Measurements from ENCODE around the gene FKBP1C. TPM values are rescaled to one million over a fixed set of nuclear protein-coding genes. Genes with fewer than 3 reads are reported as not detected.
"Not testable (repeated sequence)": the region's sequence is repeated elsewhere in the genome, so short reads cannot be mapped to it uniquely, and the experiment has no call there.

Gene FKBP1C
- total and polyA plus RNA-seq, 2 of the 8 experiments (the other 6 are each of a cell fraction or from before 2014, with no cell fraction given) = 0.74 to 1.0 TPM

DNA sequence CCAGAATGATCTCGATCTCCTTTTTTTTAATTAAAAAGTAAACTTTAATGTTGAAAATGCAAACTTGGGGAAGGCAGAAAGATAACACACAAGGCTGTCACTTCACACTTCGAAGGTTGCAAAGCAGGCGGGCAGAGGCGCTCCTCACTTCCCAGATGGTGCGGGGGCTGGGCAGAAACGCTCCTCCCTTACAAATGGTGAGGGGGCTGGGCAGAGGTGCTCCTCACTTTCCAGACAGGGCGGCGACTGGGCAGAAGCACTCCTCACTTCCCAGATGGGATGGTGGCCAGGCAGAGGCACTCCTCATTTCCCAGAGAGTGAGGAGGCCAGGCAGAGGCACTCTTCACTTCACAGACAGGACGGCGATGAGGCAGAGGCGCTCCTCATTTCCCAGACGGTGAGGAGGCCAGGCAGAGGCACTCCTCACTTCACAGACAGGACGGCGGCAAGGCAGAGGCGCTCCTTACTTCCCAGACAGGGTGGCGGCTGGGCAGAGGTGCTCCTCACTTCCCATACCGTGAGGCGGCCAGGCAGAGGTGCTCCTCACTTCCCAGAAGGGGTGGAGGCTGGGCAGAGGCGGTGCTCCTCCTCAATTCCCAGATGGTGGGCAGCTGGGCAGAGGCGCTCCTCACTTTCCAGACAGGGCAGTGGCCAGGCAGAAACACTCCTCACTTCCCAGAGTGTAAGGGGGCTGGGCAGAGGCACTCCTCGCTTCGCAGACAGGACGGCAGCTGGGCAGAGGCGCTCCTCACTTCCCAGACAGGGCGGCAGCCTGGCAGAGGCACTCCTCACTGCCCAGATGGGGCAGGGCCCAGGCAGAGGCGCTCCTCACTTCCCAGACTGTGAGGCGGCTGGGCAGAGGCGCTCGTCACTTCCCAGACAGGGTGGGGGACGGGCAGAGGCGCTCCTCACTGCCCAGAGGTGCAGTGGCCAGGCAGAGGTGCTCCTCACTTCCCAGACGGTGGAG, 16.9 kb downstream of the FKBP1C start:
- H3K79me1 ChIP-seq (ENCODE audit: low read depth, low read length); H2BK20ac ChIP-seq (ENCODE audit: low read length); H3K18ac ChIP-seq (ENCODE audit: extremely low read depth, low read length); H2AK5ac ChIP-seq (ENCODE audit: low read depth, low read length); H3K9ac ChIP-seq (replicated peaks in 1 of 4; ENCODE audit: extremely low read depth in 1 of 4, low read depth in 3 of 4, low read length in 3 of 4); H2AFZ ChIP-seq (ENCODE audit: low read length); CTCF ChIA-PET (ENCODE audit: partially characterized antibody); H3K27me3 ChIP-seq (replicated peaks in 1 of 4; ENCODE audit: control insufficient read depth in 3 of 4, extremely low read depth in 1 of 4, insufficient read depth in 3 of 4, low read length in 3 of 4); H3K27ac ChIP-seq (ENCODE audit: low read depth, low read length); H4K5ac ChIP-seq (ENCODE audit: insufficient read length, low read depth, low read length); DNase-seq (ENCODE audit: low read depth in 1 of 2, low spot score in 2 of 2); H3K56ac ChIP-seq (replicated peaks; ENCODE audit: insufficient read length, low read depth, low read length); FAIRE-seq; H3K4me1 ChIP-seq (replicated peaks in 1 of 4; ENCODE audit: control insufficient read depth in 3 of 4, insufficient read depth in 4 of 4, low read length in 3 of 4); H4K91ac ChIP-seq (replicated peaks; ENCODE audit: insufficient read length, low read length); H4K8ac ChIP-seq (ENCODE audit: extremely low read depth, insufficient read depth, low read length); POLR2A ChIA-PET (ENCODE audit: partially characterized antibody); H2BK12ac ChIP-seq (ENCODE audit: low read depth, low read length); H3K4ac ChIP-seq (replicated peaks; ENCODE audit: insufficient read length, low read depth, low read length); H2BK120ac ChIP-seq (replicated peaks; ENCODE audit: low read depth, low read length); H3K4me3 ChIP-seq (ENCODE audit: extremely low read depth in 1 of 4, insufficient read depth in 2 of 4, low read depth in 3 of 4, low read length in 4 of 4); H3K14ac ChIP-seq (ENCODE audit: insufficient read length); H3K4me2 ChIP-seq (ENCODE audit: insufficient read depth in 1 of 2, low read depth in 2 of 2, low read length in 2 of 2); H3K23me2 ChIP-seq (ENCODE audit: low read depth, low read length); H2BK15ac ChIP-seq (ENCODE audit: low read length); H2BK5ac ChIP-seq (ENCODE audit: low read depth, low read length); H4K20me1 ChIP-seq (replicated peaks in 1 of 2; ENCODE audit: control insufficient read depth in 1 of 2, insufficient read depth in 2 of 2, low read length in 2 of 2); H3K79me2 ChIP-seq (ENCODE audit: control insufficient read depth in 1 of 2, insufficient read depth in 2 of 2, low read length in 2 of 2); H3K36me3 ChIP-seq (ENCODE audit: control insufficient read depth in 2 of 4, insufficient read depth in 4 of 4, low read length in 3 of 4); H3K23ac ChIP-seq (ENCODE audit: insufficient read length): not testable (repeated sequence)
- peak in 1 of 2 experiments; percentile 3; a peak in 1 of 3 replicates for TF ChIP-seq EP300 (IDR thresholded peaks at IDR 0.05; ENCODE audit: borderline replicate concordance in 1 of 2, low read depth in 2 of 2, low read length in 2 of 2)
- H3K9me3 ChIP-seq (ENCODE audit: insufficient read depth in 2 of 2, low read depth in 1 of 2, low read length in 1 of 2) = peaks cover 0 to 26% of the 10 kb centered on the region in 2 experiments; a peak in 2 of 4 replicates
- 91% methylated on average over 30 of the region's 32 CpGs; no CpG with 5 or more reads in 1 of the 2 experiments for WGBS, 2 experiments (ENCODE audit: extremely low coverage in 1 of 2, insufficient coverage in 1 of 2, insufficient read length in 1 of 2, insufficient replicate concordance in 2 of 2, low coverage in 1 of 2, low lambda C conversion rate in 2 of 2, missing lambda C conversion rate in 1 of 2)

Measured in H1 (cell line).